ENCODE measurements around the gene TSPAN16. TPM values are rescaled to one million over a fixed set of nuclear protein-coding genes. Genes with fewer than 3 reads are reported as not detected.
A peak's percentile ranks its signal among the peaks of the same experiment; 100 is the strongest.
"Not testable (repeated sequence)": the region's sequence is repeated elsewhere in the genome, so short reads cannot be mapped to it uniquely, and the experiment has no call there.

TSPAN16 gene
- total RNA-seq, 5 donors from 2014 or later (not counting 1 experiment from before 2014, with no cell fraction given), result not detected

DNA sequence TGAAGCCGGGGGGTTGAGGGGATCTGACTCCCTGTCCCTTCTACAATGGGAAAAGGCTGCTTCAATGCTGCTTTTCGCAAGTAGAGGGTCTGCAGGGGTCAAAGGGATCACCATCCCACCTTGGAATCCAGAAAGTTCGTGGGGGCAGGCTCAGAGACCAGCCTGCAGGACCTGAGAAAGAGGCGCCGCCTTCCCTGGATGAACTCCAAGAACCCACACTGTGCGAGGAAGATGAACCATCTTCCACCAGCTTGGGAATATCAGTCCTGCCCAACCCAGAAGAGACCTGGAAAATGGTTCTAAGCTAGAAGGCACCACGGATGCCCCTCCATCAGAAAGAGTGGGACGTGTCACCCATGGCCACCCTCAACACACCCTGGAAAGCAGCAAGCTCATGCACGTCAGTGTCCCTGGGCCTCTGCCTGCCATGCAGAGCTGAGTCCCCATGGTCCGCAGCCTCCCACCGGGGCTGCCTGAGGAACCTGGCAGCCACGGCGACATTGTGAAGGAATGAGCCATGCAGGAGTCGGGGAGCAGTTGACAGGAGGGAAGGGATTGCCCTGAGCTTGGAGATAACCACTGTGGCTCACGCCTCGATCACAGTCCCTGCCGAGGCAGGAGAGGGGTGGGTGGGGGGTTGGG lies 28.9 kb downstream of the TSPAN16 start:
- CTCF ChIA-PET, result interaction anchor here (0.5 to 1.0 kb wide), 3 partner anchors 8 to 75 kb away, joined by 3 read pairs; no protein-coding TSS in a partner anchor
- Mint-ChIP-seq H3K9me3 (no peaks in the 10 kb centered on the region), H3K36me3 (peaks cover 15% of the 10 kb centered on the region), H3K27ac (peak overlapping the region; percentile 78 to 83), H3K27me3 (peaks cover 0 to 7% of the 10 kb centered on the region in 2 donors), H3K4me1 (peaks cover 13 to 19% (median 18%) of the 10 kb centered on the region in 3 donors), H3K4me3 (no peak overlapping the region)
- Histone ChIP-seq H3K4me1 (ENCODE audit: control insufficient read depth in 1 of 2, extremely low read depth in 1 of 2, insufficient read depth in 2 of 2, low read length in 2 of 2) (peaks cover 2 to 12% of the 10 kb centered on the region in 2 experiments), H3K27me3 (replicated peaks in 1 of 2; ENCODE audit: control insufficient read depth in 2 of 2, extremely low read depth in 1 of 2, insufficient read depth in 2 of 2, low read length in 1 of 2) (peaks cover 0 to 12% of the 10 kb centered on the region in 2 experiments), H3K27ac (ENCODE audit: low read length) (peak overlapping the region; percentile 47), H3K36me3 (ENCODE audit: control insufficient read depth in 2 of 2, extremely low read depth in 1 of 2, insufficient read depth in 1 of 2, low read length in 1 of 2) (peaks cover 2 to 4% of the 10 kb centered on the region in 2 donors), H3K4me3 (ENCODE audit: control insufficient read depth in 1 of 2, extremely low read depth in 1 of 2, low read length in 1 of 2) (no peak overlapping the region), H3K9me3 (no peaks in the 10 kb centered on the region)
- DNase-seq, result no peak
- 92% methylated on average over 14 of the region's 17 CpGs for WGBS (ENCODE audit: insufficient coverage)
- POLR2A ChIA-PET, result interaction anchor here in 1 of 2 donors (0.5 kb wide), 1 partner anchor 45 kb away, joined by 12 read pairs; no protein-coding TSS in a partner anchor
- ATAC-seq (replicated peaks in 1 of 4), result no peak

DNA sequence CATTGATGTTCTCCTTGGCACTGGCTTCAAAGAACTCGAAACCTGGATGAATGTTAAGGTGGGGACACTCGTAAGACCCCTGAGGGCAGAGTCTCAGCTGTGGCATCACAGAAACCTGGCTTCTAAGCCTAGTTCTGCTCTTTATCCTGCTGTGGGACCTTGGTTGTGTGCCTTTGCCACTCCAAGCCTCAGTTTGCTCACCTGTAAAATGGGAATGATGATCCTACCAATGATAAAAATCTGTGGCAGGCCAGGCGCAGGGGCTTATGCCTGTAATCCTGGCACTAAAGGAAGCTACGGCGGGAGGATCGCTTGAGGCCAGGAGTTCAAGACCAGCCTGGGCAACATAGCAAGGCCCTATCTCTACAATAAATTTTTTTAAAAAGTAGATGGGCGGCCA lies 29.6 kb downstream of the TSPAN16 start:
- Histone ChIP-seq H3K9me3 (no peaks in the 10 kb centered on the region), H3K4me1 (ENCODE audit: control insufficient read depth in 1 of 2, extremely low read depth in 1 of 2, insufficient read depth in 2 of 2, low read length in 2 of 2) (peaks cover 2 to 12% of the 10 kb centered on the region in 2 experiments), H3K27me3 (replicated peaks in 1 of 2; ENCODE audit: control insufficient read depth in 2 of 2, extremely low read depth in 1 of 2, insufficient read depth in 2 of 2, low read length in 1 of 2) (peaks cover 0 to 6% of the 10 kb centered on the region in 2 experiments), H3K4me3 (ENCODE audit: control insufficient read depth in 1 of 2, extremely low read depth in 1 of 2, low read length in 1 of 2) (no peak overlapping the region), H3K36me3 (ENCODE audit: control insufficient read depth in 2 of 2, extremely low read depth in 1 of 2, insufficient read depth in 1 of 2, low read length in 1 of 2) (peaks cover 4% of the 10 kb centered on the region in 2 donors), H3K27ac (ENCODE audit: low read length) (no peak overlapping the region)
- peaks cover 13 to 19% (median 18%) of the 10 kb centered on the region in 3 donors for H3K4me1 Mint-ChIP-seq
- WGBS (ENCODE audit: insufficient coverage), result 61% methylated on average over 2 of the region's 7 CpGs
- no peak overlapping the region for H3K27ac Mint-ChIP-seq
- ChIA-PET POLR2A (no interaction called here), CTCF (interaction anchor here in 1 of 2 donors (0.6 kb wide), 1 partner anchor 76 kb away, joined by 3 read pairs; no protein-coding TSS in a partner anchor)
- H3K27me3 Mint-ChIP-seq, result peaks cover 0 to 7% of the 10 kb centered on the region in 2 donors
- no peak for ATAC-seq (replicated peaks in 1 of 4)
- no peak overlapping the region for H3K4me3 Mint-ChIP-seq
- DNase-seq, result no peak
- H3K36me3 Mint-ChIP-seq, result peaks cover 20% of the 10 kb centered on the region
- H3K9me3 Mint-ChIP-seq, result no peaks in the 10 kb centered on the region

DNA sequence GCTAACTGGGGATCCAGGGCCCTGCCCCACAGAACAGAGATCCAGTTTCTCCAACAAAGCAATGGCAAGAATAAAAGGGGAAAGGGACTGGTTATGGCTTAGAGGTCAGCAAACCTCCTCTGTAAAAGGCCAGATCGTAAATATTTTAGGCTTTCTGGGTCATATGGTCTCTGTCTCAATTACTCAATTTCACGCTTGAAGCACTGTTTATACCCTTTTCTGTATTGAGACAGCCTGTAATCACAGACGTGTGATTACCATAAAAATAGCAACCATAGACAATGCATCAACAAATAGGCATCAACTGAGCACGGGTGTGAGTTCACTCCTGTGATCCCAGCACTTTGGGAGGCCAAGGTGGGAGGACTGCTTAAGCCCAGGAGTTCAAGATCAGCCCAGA lies 34.2 kb downstream of the TSPAN16 start:
- Histone ChIP-seq H3K27me3 (replicated peaks in 1 of 2; ENCODE audit: control insufficient read depth in 2 of 2, extremely low read depth in 1 of 2, insufficient read depth in 2 of 2, low read length in 1 of 2) (no peaks in the 10 kb centered on the region), H3K27ac (ENCODE audit: low read length) (no peak overlapping the region), H3K4me3 (ENCODE audit: control insufficient read depth in 1 of 2, extremely low read depth in 1 of 2, low read length in 1 of 2) (no peak overlapping the region), H3K36me3 (ENCODE audit: control insufficient read depth in 2 of 2, extremely low read depth in 1 of 2, insufficient read depth in 1 of 2, low read length in 1 of 2) (peaks cover 4 to 11% of the 10 kb centered on the region in 2 donors), H3K4me1 (ENCODE audit: control insufficient read depth in 1 of 2, extremely low read depth in 1 of 2, insufficient read depth in 2 of 2, low read length in 2 of 2) (no peaks in the 10 kb centered on the region), H3K9me3 (no peaks in the 10 kb centered on the region)
- no peak overlapping the region for H3K4me3 Mint-ChIP-seq
- H3K4me1 Mint-ChIP-seq, result no peaks in the 10 kb centered on the region
- WGBS (ENCODE audit: insufficient coverage), result 100% methylated on average over 2 of the region's 4 CpGs
- ChIA-PET POLR2A (no interaction called here), CTCF (no interaction called here)
- no peaks in the 10 kb centered on the region for H3K27me3 Mint-ChIP-seq
- no peak for ATAC-seq (replicated peaks in 1 of 4)
- peaks cover 25% of the 10 kb centered on the region for H3K36me3 Mint-ChIP-seq
- no peaks in the 10 kb centered on the region for H3K9me3 Mint-ChIP-seq
- no peak overlapping the region for H3K27ac Mint-ChIP-seq
- DNase-seq, result no peak

DNA sequence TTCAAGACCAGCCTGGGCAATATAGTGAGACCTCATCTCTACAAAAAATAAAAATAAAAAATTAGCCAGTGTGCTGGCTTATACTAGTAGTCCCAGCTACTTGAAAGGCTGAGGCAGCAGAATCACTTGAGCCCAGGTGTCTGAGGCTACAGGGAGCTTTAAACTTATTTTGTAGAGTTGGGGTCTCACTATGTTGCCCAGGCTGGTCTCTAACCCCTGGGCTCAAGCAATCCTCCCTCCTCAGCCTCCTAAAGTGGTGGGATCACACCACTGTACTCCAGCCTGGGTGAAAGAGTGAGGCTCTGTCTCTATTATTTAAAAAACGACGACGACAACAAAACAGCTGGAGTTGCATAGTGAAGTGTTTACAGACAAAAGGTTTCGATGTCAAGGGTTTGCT lies 35.5 kb downstream of the TSPAN16 start:
- H3K36me3 ChIP-seq (ENCODE audit: control insufficient read depth in 2 of 2, extremely low read depth in 1 of 2, insufficient read depth in 1 of 2, low read length in 1 of 2), result peaks cover 3 to 18% of the 10 kb centered on the region in 2 donors
- H3K27me3 ChIP-seq (replicated peaks in 1 of 2; ENCODE audit: control insufficient read depth in 2 of 2, extremely low read depth in 1 of 2, insufficient read depth in 2 of 2, low read length in 1 of 2), result no peaks in the 10 kb centered on the region
- 100% methylated on average over 3 of the region's 4 CpGs for WGBS (ENCODE audit: insufficient coverage)
- H3K4me3 Mint-ChIP-seq, result no peak overlapping the region
- peaks cover 38% of the 10 kb centered on the region for H3K36me3 Mint-ChIP-seq
- CTCF ChIA-PET, result no interaction called here
- no peaks in the 10 kb centered on the region for H3K4me1 Mint-ChIP-seq
- no peak overlapping the region for H3K27ac Mint-ChIP-seq
- DNase-seq (no peak), ATAC-seq (replicated peaks in 1 of 4) (no peak)
- POLR2A ChIA-PET, result no interaction called here
- H3K27ac ChIP-seq (ENCODE audit: low read length), result no peak overlapping the region
- no peaks in the 10 kb centered on the region for H3K9me3 Mint-ChIP-seq
- no peak overlapping the region for H3K4me3 ChIP-seq (ENCODE audit: control insufficient read depth in 1 of 2, extremely low read depth in 1 of 2, low read length in 1 of 2)
- no peaks in the 10 kb centered on the region for H3K9me3 ChIP-seq
- no peaks in the 10 kb centered on the region for H3K4me1 ChIP-seq (ENCODE audit: control insufficient read depth in 1 of 2, extremely low read depth in 1 of 2, insufficient read depth in 2 of 2, low read length in 2 of 2)
- H3K27me3 Mint-ChIP-seq, result no peaks in the 10 kb centered on the region

DNA sequence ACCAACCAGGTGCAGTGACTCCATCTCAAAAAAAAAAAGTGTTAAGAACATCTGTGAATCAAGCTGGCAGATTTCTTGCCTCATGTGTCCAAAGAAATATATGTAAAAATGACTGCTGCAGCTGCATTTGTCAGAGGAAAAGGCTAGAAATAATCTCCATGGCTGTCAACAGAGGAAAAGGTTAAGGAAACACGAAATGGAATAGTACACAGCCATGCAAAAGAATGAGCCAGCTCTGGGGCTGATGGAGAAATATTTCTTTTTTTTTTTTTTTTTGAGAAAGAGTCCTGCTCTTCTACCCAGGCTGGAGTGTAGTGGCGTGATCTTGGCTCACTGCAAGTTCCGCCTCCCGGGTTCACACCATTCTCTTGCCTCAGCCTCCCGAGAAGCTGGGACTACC lies 36.9 kb downstream of the TSPAN16 start:
- H3K36me3 ChIP-seq (ENCODE audit: control insufficient read depth in 2 of 2, extremely low read depth in 1 of 2, insufficient read depth in 1 of 2, low read length in 1 of 2), result peaks cover 0 to 18% of the 10 kb centered on the region in 2 donors
- Mint-ChIP-seq H3K4me1 (peaks cover 0 to 9% (median 9%) of the 10 kb centered on the region in 3 donors), H3K27ac (no peak overlapping the region), H3K9me3 (no peaks in the 10 kb centered on the region), H3K36me3 (peaks cover 35% of the 10 kb centered on the region), H3K4me3 (no peak overlapping the region), H3K27me3 (no peaks in the 10 kb centered on the region)
- peaks cover 0 to 9% of the 10 kb centered on the region in 2 experiments for H3K4me1 ChIP-seq (ENCODE audit: control insufficient read depth in 1 of 2, extremely low read depth in 1 of 2, insufficient read depth in 2 of 2, low read length in 2 of 2)
- no peaks in the 10 kb centered on the region for H3K27me3 ChIP-seq (replicated peaks in 1 of 2; ENCODE audit: control insufficient read depth in 2 of 2, extremely low read depth in 1 of 2, insufficient read depth in 2 of 2, low read length in 1 of 2)
- ChIA-PET CTCF (interaction anchor here in 1 of 2 donors (0.7 kb wide), 2 partner anchors 8 to 41 kb away, joined by 3 to 4 read pairs; partner anchors contain the start of gene SWSAP1), POLR2A (interaction anchor here in 1 of 2 donors (0.6 kb wide), 1 partner anchor 78 kb away, joined by 3 read pairs; no protein-coding TSS in a partner anchor)
- H3K4me3 ChIP-seq (ENCODE audit: control insufficient read depth in 1 of 2, extremely low read depth in 1 of 2, low read length in 1 of 2), result no peak overlapping the region
- DNase-seq, result no peak
- H3K27ac ChIP-seq (ENCODE audit: low read length), result no peak overlapping the region
- no peaks in the 10 kb centered on the region for H3K9me3 ChIP-seq
- ATAC-seq (replicated peaks in 1 of 4), result no peak
- 100% methylated on average over 1 of the region's 5 CpGs for WGBS (ENCODE audit: insufficient coverage)

DNA sequence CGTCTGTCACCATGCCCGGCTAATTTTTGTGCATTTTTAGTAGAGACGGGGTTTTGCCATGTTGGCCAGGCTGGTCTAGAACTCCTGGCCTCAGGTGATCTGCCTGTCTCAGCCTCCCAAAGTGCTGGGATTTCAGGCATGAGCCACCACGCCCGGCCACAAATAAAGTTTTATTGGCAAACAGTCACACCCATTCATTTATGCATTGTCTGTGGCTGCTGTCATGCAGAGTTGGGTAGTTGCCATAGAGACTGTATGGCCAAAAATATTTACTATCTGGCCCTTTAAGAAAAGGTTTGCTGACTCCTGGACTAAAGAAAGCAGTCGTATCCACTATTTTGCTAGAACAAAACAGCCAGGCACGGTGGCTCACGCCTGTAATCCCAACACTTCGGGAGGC lies 37.9 kb downstream of the TSPAN16 start:
- DNase-seq; H3K4me3 ChIP-seq (ENCODE audit: control insufficient read depth in 1 of 2, extremely low read depth in 1 of 2, low read length in 1 of 2); H3K9me3 ChIP-seq; H3K27me3 ChIP-seq (replicated peaks in 1 of 2; ENCODE audit: control insufficient read depth in 2 of 2, extremely low read depth in 1 of 2, insufficient read depth in 2 of 2, low read length in 1 of 2); H3K27ac ChIP-seq (ENCODE audit: low read length); CTCF ChIA-PET; ATAC-seq (replicated peaks in 1 of 4); H3K27me3 Mint-ChIP-seq; H3K9me3 Mint-ChIP-seq; H3K4me3 Mint-ChIP-seq; H3K27ac Mint-ChIP-seq; POLR2A ChIA-PET: not testable (repeated sequence)
- Histone ChIP-seq H3K4me1 (ENCODE audit: control insufficient read depth in 1 of 2, extremely low read depth in 1 of 2, insufficient read depth in 2 of 2, low read length in 2 of 2) (peaks cover 0 to 20% of the 10 kb centered on the region in 2 experiments), H3K36me3 (ENCODE audit: control insufficient read depth in 2 of 2, extremely low read depth in 1 of 2, insufficient read depth in 1 of 2, low read length in 1 of 2) (peaks cover 0 to 18% of the 10 kb centered on the region in 2 donors)
- 90% methylated on average over 7 of the region's 9 CpGs for WGBS (ENCODE audit: insufficient coverage)
- Mint-ChIP-seq H3K4me1 (peaks cover 5 to 17% (median 17%) of the 10 kb centered on the region in 3 donors), H3K36me3 (peaks cover 35% of the 10 kb centered on the region)

Data from T-cell (primary cell).